Measurements from ENCODE around the gene FGD2.

- TF ChIP-seq, protein P1, sequence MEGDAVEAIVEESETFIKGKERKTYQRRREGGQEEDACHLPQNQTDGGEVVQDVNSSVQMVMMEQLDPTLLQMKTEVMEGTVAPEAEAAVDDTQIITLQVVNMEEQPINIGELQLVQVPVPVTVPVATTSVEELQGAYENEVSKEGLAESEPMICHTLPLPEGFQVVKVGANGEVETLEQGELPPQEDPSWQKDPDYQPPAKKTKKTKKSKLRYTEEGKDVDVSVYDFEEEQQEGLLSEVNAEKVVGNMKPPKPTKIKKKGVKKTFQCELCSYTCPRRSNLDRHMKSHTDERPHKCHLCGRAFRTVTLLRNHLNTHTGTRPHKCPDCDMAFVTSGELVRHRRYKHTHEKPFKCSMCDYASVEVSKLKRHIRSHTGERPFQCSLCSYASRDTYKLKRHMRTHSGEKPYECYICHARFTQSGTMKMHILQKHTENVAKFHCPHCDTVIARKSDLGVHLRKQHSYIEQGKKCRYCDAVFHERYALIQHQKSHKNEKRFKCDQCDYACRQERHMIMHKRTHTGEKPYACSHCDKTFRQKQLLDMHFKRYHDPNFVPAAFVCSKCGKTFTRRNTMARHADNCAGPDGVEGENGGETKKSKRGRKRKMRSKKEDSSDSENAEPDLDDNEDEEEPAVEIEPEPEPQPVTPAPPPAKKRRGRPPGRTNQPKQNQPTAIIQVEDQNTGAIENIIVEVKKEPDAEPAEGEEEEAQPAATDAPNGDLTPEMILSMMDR (IDR thresholded peaks at IDR 0.05): no peak
- TF ChIP-seq POLR2A (IDR thresholded peaks at IDR 0.05): no peak
These were observed 49.0 kb upstream of the FGD2 start for GRCh38 chr6:36956446-36956820.

All from testis (tissue), 2 donors.